Kidney tubule cell (primary cell): ENCODE measurements around the gene NTPCR.
"Not testable (repeated sequence)": the region's sequence is repeated elsewhere in the genome, so short reads cannot be mapped to it uniquely, and the experiment has no call there.

Source experiments
- DNase-seq: peaks from one replicate; pipeline ENCODE4 v3.0.0-alpha.2; 2018; ENCODE audit warnings: low spot score

The NTPCR gene

GRCh38 chr1:232950197-232951176, at the start of gene NTPCR:
NTPCR (plus strand) TSS chr1:232950611; CDS start chr1:232950711, 100 bp downstream.
- DNase-seq = peak; percentile 95

- peak; percentile 28 for DNase-seq
These were observed 49.6 kb upstream of the NTPCR start for GRCh38 chr1:232900818-232901217.

- DNase-seq = peak; percentile 54
These were observed 49.2 kb upstream of the NTPCR start for GRCh38 chr1:232901255-232901654.

GRCh38 chr1:232902774-232903350, 47.5 kb upstream of the NTPCR start:
- DNase-seq = no peak

GRCh38 chr1:232904131-232904530, 46.3 kb upstream of the NTPCR start:
- DNase-seq = no peak

GRCh38 chr1:232904566-232904965, 45.8 kb upstream of the NTPCR start:
- peak; percentile 84 for DNase-seq

GRCh38 chr1:232905331-232906034, 44.9 kb upstream of the NTPCR start:
- peak; percentile 52 for DNase-seq

GRCh38 chr1:232906441-232906840, 44.0 kb upstream of the NTPCR start:
- DNase-seq = no peak

GRCh38 chr1:232908831-232909230, 41.6 kb upstream of the NTPCR start:
- DNase-seq = no peak

GRCh38 chr1:232909752-232910151, 40.7 kb upstream of the NTPCR start:
- DNase-seq = no peak

GRCh38 chr1:232911027-232911599, 39.3 kb upstream of the NTPCR start:
- no peak for DNase-seq

- no peak for DNase-seq
These were observed 37.4 kb upstream of the NTPCR start for GRCh38 chr1:232912845-232913580.

GRCh38 chr1:232914271-232914670, 36.1 kb upstream of the NTPCR start:
- not testable (repeated sequence) for DNase-seq

GRCh38 chr1:232915212-232915611, 35.2 kb upstream of the NTPCR start:
- DNase-seq = peak; percentile 55

- no peak for DNase-seq
These were observed 33.4 kb upstream of the NTPCR start for GRCh38 chr1:232917053-232917452.

GRCh38 chr1:232921381-232921780, 29.0 kb upstream of the NTPCR start:
- DNase-seq = no peak

- peak; percentile 66 for DNase-seq
These were observed 27.9 kb upstream of the NTPCR start for GRCh38 chr1:232922485-232922884.

- DNase-seq = peak; percentile 98
These were observed 26.5 kb upstream of the NTPCR start for GRCh38 chr1:232923739-232924386.

GRCh38 chr1:232924874-232925273, 25.5 kb upstream of the NTPCR start:
- DNase-seq = no peak

- DNase-seq = peak; percentile 64
These were observed 24.8 kb upstream of the NTPCR start for GRCh38 chr1:232925421-232926220.
